GM19324 (cell line): ENCODE data around the gene ZNG1B.
"Not testable (repeated sequence)": the region's sequence is repeated elsewhere in the genome, so short reads cannot be mapped to it uniquely, and the experiment has no call there.

Experiments
- ATAC-seq: cut with Tn5 transposase; IDR thresholded peaks from one replicate; pipeline ENCODE4 v1.9.1; 2021; ENCODE audit warnings: mild to moderate bottlenecking, moderate library complexity; ENCODE audit not compliant: unreplicated experiment, low FRiP score

The ZNG1B gene

GRCh38 chr2:113503094-113504042, 65.9 kb downstream of the ZNG1B start:
- peak; percentile 65 for ATAC-seq

- ATAC-seq, result not testable (repeated sequence)
These were observed 66.6 kb downstream of the ZNG1B start for GRCh38 chr2:113504081-113504480.

- not testable (repeated sequence) for ATAC-seq
These were observed 70.1 kb downstream of the ZNG1B start for GRCh38 chr2:113507394-113508140.

GRCh38 chr2:113508187-113508586, 70.7 kb downstream of the ZNG1B start:
- not testable (repeated sequence) for ATAC-seq

- not testable (repeated sequence) for ATAC-seq
These were observed 73.4 kb downstream of the ZNG1B start for GRCh38 chr2:113510913-113511312.

- ATAC-seq, result not testable (repeated sequence)
These were observed 74.4 kb downstream of the ZNG1B start for GRCh38 chr2:113511859-113512258.

- ATAC-seq, result not testable (repeated sequence)
These were observed 78.0 kb downstream of the ZNG1B start for GRCh38 chr2:113515457-113515856.

GRCh38 chr2:113515995-113516394, 78.5 kb downstream of the ZNG1B start:
- not testable (repeated sequence) for ATAC-seq

- not testable (repeated sequence) for ATAC-seq
These were observed 79.5 kb downstream of the ZNG1B start for GRCh38 chr2:113517025-113517424.

GRCh38 chr2:113520837-113521236, 83.3 kb downstream of the ZNG1B start:
- not testable (repeated sequence) for ATAC-seq

GRCh38 chr2:113521492-113521891, 84.0 kb downstream of the ZNG1B start:
- ATAC-seq, result not testable (repeated sequence)

GRCh38 chr2:113524986-113525385, 87.5 kb downstream of the ZNG1B start:
- not testable (repeated sequence) for ATAC-seq

GRCh38 chr2:113527350-113528045, 90.0 kb downstream of the ZNG1B start:
- not testable (repeated sequence) for ATAC-seq

GRCh38 chr2:113528126-113528525, 90.6 kb downstream of the ZNG1B start:
- not testable (repeated sequence) for ATAC-seq

GRCh38 chr2:113528904-113529303, 91.4 kb downstream of the ZNG1B start:
- not testable (repeated sequence) for ATAC-seq

- not testable (repeated sequence) for ATAC-seq
These were observed 95.5 kb downstream of the ZNG1B start for GRCh38 chr2:113532991-113533390.

- ATAC-seq, result not testable (repeated sequence)
These were observed 99.1 kb downstream of the ZNG1B start for GRCh38 chr2:113536573-113536972.

GRCh38 chr2:113540834-113541203, 103.3 kb downstream of the ZNG1B start:
- not testable (repeated sequence) for ATAC-seq

GRCh38 chr2:113541204-113541975, 103.9 kb downstream of the ZNG1B start:
- ATAC-seq, result not testable (repeated sequence)

- ATAC-seq, result not testable (repeated sequence)
These were observed 104.5 kb downstream of the ZNG1B start for GRCh38 chr2:113541976-113542485.
